Spleen (tissue), 11 donors: Measurements from ENCODE around the gene POLR1H. TPM values are rescaled to one million over a fixed set of nuclear protein-coding genes. Genes with fewer than 3 reads are reported as not detected.

ENCODE experiments used
- DNase-seq: peaks from one replicate; pipeline ENCODE4 v3.0.0-alpha.2; 2020
- H3K27ac ChIP-seq, 8 donors: fragments of 200-600 bp; sonication (generic) in 7 of 8; 1 replicate in 4 of 8; 2 replicates in 4 of 8; pipeline versions ENCODE4 v1.5.0 to v1.8.0; 2016 to 2021; ENCODE audit warnings: inconsistent platforms in 4 of 8, mild to moderate bottlenecking in 4 of 8, moderate library complexity in 1 of 8
- H3K27me3 ChIP-seq, 7 donors: fragments of 200-600 bp; sonication (generic) in 6 of 7; replicated peaks in 1 of 7; 1 replicate in 4 of 7; 2 replicates in 3 of 7; pipeline versions ENCODE4 v1.5.0 to v1.8.0; 2016 to 2021; ENCODE audit warnings: inconsistent platforms in 3 of 7, mild to moderate bottlenecking in 1 of 7
- H3K36me3 ChIP-seq, 6 donors: fragments of 200-600 bp; sonication (generic) in 5 of 6; 1 replicate in 4 of 6; 2 replicates in 2 of 6; pipeline versions ENCODE4 v1.5.0 to v1.8.0; 2016 to 2021; ENCODE audit warnings: inconsistent platforms in 2 of 6
- H3K4me1 ChIP-seq, 6 donors: fragments of 200-600 bp; sonication (generic) in 5 of 6; 1 replicate in 3 of 6; 2 replicates in 3 of 6; pipeline versions ENCODE4 v1.5.0 to v1.8.0; 2016 to 2021; ENCODE audit warnings: inconsistent platforms in 3 of 6
- H3K4me3 ChIP-seq, 8 donors: fragments of 200-600 bp; sonication (generic) in 7 of 8; 1 replicate in 4 of 8; 2 replicates in 4 of 8; pipeline versions ENCODE4 v1.5.0 to v1.8.0; 2016 to 2021; ENCODE audit warnings: inconsistent platforms in 4 of 8, mild to moderate bottlenecking in 4 of 8, moderate library complexity in 2 of 8
- H3K9me3 ChIP-seq, 8 donors: fragments of 200-600 bp; sonication (generic) in 7 of 8; 1 replicate in 4 of 8; 2 replicates in 4 of 8; pipeline versions ENCODE4 v1.5.0 to v1.8.0; 2016 to 2021; ENCODE audit warnings: inconsistent platforms in 4 of 8
- CTCF ChIP-seq, 11 experiments: fragments of 200-600 bp in 7 of 11; fragments of 450-650 bp in 4 of 11; sonication (generic) in 4 of 11; IDR thresholded peaks in 8 of 11; conservative IDR thresholded peaks in 3 of 11; 1 replicate in 7 of 11; 2 replicates in 4 of 11; pipeline versions ENCODE4 v1.4.0 to v1.8.0; 2016 to 2021; ENCODE audit warnings: antibody characterized with exemption in 11 of 11, inconsistent platforms in 4 of 11, mild to moderate bottlenecking in 1 of 11
- POLR2A ChIP-seq, 3 donors: fragments of 450-650 bp; IDR thresholded peaks; one replicate each; pipeline ENCODE4 v1.5.1; 2017; ENCODE audit warnings: antibody characterized with exemption in 3 of 3, mild to moderate bottlenecking in 1 of 3
- POLR2AphosphoS5 ChIP-seq, 3 donors: sonication (generic); formaldehyde crosslinking; IDR thresholded peaks; one replicate each; pipeline ENCODE4 v1.5.1; 2017; ENCODE audit warnings: antibody characterized with exemption in 3 of 3
- WGBS, 5 donors: extraction: QIAGEN DNeasy Blood & Tissue Kit in 3 of 5; methylation state at CpG; one replicate each; pipeline versions ENCODE4 v1.1.5 to v1.1.7; 2013 to 2018; 5-methylcytosine and 5-hydroxymethylcytosine counted together
- intact Hi-C: fragments of 100-400 bp; cut with DNase I; formaldehyde crosslinking; loops from one replicate; pipeline ENCODE4 v1.15.0; 2023; ENCODE audit warnings: low total_unique reads
- polyA plus RNA-seq, 3 donors: library from polyadenylated mRNA; stranded (reverse); fragments of 200-250 nt; gene quantifications; one replicate each; pipeline ENCODE4 v1.2.1, GENCODE V29; 2013
- total RNA-seq, 7 donors: library from RNA; depleted of rRNA in 3 of 7; stranded (reverse); fragments of >200 nt in 3 of 7; fragmentation: NEBNext Ultra II Directional in 4 of 7; extraction: Animal tissue kit (Norgen Biotek cat#: 25700) in 4 of 7; gene quantifications; one replicate each; pipeline versions ENCODE4 v1.1.0 to v1.2.1, GENCODE V29; 2016 to 2021
- donor health status: healthy with polysubstance abuse.
- donor health status: DM: no; HTN: no; CAD: no; lungs with moderate emphysema.
- donor health status: DM: no; HTN: no; CAD: no.
- donor health status: Bipolar disorder and iron deficiency.
- donor health status: healthy.
- donor health status: DM: no; HTN: no; CAD: no.
- donor health status: DM: yes; HTN: yes; CAD: no.

Gene POLR1H
- total and polyA plus RNA-seq, 10 donors = 21.0 to 78.6 (median 27.2) TPM

- no peak overlapping the region for H3K27ac ChIP-seq
- intact Hi-C loops = no loop called here
- peaks cover 0 to 5% (median 0%) of the 10 kb centered on the region in 6 donors for H3K36me3 ChIP-seq
- no peaks in the 10 kb centered on the region for H3K9me3 ChIP-seq
- no peak overlapping the region for H3K4me3 ChIP-seq
- no peak for DNase-seq
- peaks cover 0 to 5% (median 0%) of the 10 kb centered on the region in 6 donors for H3K4me1 ChIP-seq
- WGBS, 5 donors = 79 to 93% (median 92%) methylated on average over 2 of the region's 2 CpGs
- TF ChIP-seq POLR2A (IDR thresholded peaks at IDR 0.05) = no peak
- no peak for TF ChIP-seq POLR2AphosphoS5 (IDR thresholded peaks at IDR 0.05)
- no peak for TF ChIP-seq CTCF (IDR thresholded peaks at IDR 0.05 in 8 of 11, conservative IDR thresholded peaks at IDR 0.05 in 3 of 11)
- H3K27me3 ChIP-seq = no peaks in the 10 kb centered on the region
Observed at GRCh38 chr6:30044630-30045029, 16.4 kb upstream of the POLR1H start.

GRCh38 chr6:30047220-30047619 is 13.8 kb upstream of the POLR1H start:
- H3K36me3 ChIP-seq = peaks cover 0 to 4% (median 0%) of the 10 kb centered on the region in 6 donors
- intact Hi-C loops = no loop called here
- TF ChIP-seq CTCF (IDR thresholded peaks at IDR 0.05 in 8 of 11, conservative IDR thresholded peaks at IDR 0.05 in 3 of 11) (no peak), POLR2AphosphoS5 (IDR thresholded peaks at IDR 0.05) (no peak), POLR2A (IDR thresholded peaks at IDR 0.05) (no peak)
- H3K4me1 ChIP-seq = peaks cover 0 to 5% (median 0%) of the 10 kb centered on the region in 6 donors
- no peak for DNase-seq
- WGBS, 5 donors = 39 to 61% (median 54%) methylated on average over 2 of the region's 2 CpGs
- no peak overlapping the region for H3K4me3 ChIP-seq
- no peaks in the 10 kb centered on the region for H3K27me3 ChIP-seq
- no peaks in the 10 kb centered on the region for H3K9me3 ChIP-seq
- no peak overlapping the region for H3K27ac ChIP-seq

GRCh38 chr6:30053682-30054081 is 7.4 kb upstream of the POLR1H start:
- Histone ChIP-seq H3K27me3 (no peaks in the 10 kb centered on the region), H3K9me3 (no peaks in the 10 kb centered on the region), H3K4me3 (no peak overlapping the region), H3K4me1 (no peaks in the 10 kb centered on the region), H3K27ac (no peak overlapping the region), H3K36me3 (peaks cover 3 to 54% (median 24%) of the 10 kb centered on the region in 6 donors)
- 85 to 94% (median 87%) methylated on average over 3 of the region's 3 CpGs for WGBS, 5 donors
- intact Hi-C loops = no loop called here
- DNase-seq = no peak
- TF ChIP-seq CTCF (IDR thresholded peaks at IDR 0.05 in 8 of 11, conservative IDR thresholded peaks at IDR 0.05 in 3 of 11) (no peak), POLR2A (IDR thresholded peaks at IDR 0.05) (no peak), POLR2AphosphoS5 (IDR thresholded peaks at IDR 0.05) (no peak)

- Histone ChIP-seq H3K27me3 (no peaks in the 10 kb centered on the region), H3K36me3 (peaks cover 3 to 53% (median 24%) of the 10 kb centered on the region in 6 donors), H3K9me3 (no peaks in the 10 kb centered on the region), H3K4me3 (no peak overlapping the region), H3K27ac (no peak overlapping the region), H3K4me1 (peaks cover 10 to 17% (median 12%) of the 10 kb centered on the region in 6 donors)
- intact Hi-C loops = no loop called here
- 65 to 83% (median 80%) methylated on average over 1 of the region's 1 CpG for WGBS, 5 donors
- TF ChIP-seq CTCF (IDR thresholded peaks at IDR 0.05 in 8 of 11, conservative IDR thresholded peaks at IDR 0.05 in 3 of 11) (no peak), POLR2A (IDR thresholded peaks at IDR 0.05) (no peak), POLR2AphosphoS5 (IDR thresholded peaks at IDR 0.05) (no peak)
- DNase-seq = no peak
Observed at GRCh38 chr6:30055513-30055912, 5.6 kb upstream of the POLR1H start.
